ENCODE results near the gene CHD9NB.

Gene CHD9NB

GRCh38 chr16:53087101-53087500 is 34.4 kb upstream of the CHD9NB start:
- no peaks in the 10 kb centered on the region for H3K27me3 ChIP-seq (ENCODE audit: insufficient read depth, poor library complexity, severe bottlenecking)
- no peak for DNase-seq (ENCODE audit: low read depth in 1 of 2, low spot score in 1 of 2)
- TF ChIP-seq, protein P1, sequence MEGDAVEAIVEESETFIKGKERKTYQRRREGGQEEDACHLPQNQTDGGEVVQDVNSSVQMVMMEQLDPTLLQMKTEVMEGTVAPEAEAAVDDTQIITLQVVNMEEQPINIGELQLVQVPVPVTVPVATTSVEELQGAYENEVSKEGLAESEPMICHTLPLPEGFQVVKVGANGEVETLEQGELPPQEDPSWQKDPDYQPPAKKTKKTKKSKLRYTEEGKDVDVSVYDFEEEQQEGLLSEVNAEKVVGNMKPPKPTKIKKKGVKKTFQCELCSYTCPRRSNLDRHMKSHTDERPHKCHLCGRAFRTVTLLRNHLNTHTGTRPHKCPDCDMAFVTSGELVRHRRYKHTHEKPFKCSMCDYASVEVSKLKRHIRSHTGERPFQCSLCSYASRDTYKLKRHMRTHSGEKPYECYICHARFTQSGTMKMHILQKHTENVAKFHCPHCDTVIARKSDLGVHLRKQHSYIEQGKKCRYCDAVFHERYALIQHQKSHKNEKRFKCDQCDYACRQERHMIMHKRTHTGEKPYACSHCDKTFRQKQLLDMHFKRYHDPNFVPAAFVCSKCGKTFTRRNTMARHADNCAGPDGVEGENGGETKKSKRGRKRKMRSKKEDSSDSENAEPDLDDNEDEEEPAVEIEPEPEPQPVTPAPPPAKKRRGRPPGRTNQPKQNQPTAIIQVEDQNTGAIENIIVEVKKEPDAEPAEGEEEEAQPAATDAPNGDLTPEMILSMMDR (IDR thresholded peaks at IDR 0.05; ENCODE audit: insufficient read depth, low read length), result no peak
- no peak for TF ChIP-seq GABPA (IDR thresholded peaks at IDR 0.05; ENCODE audit: low read depth)
- no peak for TF ChIP-seq POLR2AphosphoS5 (IDR thresholded peaks at IDR 0.05; ENCODE audit: low read depth)
- no peak for TF ChIP-seq SPI1 (IDR thresholded peaks at IDR 0.05; ENCODE audit: borderline replicate concordance, low read depth)
- TF ChIP-seq REST (IDR thresholded peaks at IDR 0.05; ENCODE audit: insufficient replicate concordance, low read depth), result no peak
- H3K27ac ChIP-seq (replicated peaks), result no peak overlapping the region
- H3K4me3 ChIP-seq (replicated peaks; ENCODE audit: insufficient read depth, low read length), result no peak overlapping the region

DNA sequence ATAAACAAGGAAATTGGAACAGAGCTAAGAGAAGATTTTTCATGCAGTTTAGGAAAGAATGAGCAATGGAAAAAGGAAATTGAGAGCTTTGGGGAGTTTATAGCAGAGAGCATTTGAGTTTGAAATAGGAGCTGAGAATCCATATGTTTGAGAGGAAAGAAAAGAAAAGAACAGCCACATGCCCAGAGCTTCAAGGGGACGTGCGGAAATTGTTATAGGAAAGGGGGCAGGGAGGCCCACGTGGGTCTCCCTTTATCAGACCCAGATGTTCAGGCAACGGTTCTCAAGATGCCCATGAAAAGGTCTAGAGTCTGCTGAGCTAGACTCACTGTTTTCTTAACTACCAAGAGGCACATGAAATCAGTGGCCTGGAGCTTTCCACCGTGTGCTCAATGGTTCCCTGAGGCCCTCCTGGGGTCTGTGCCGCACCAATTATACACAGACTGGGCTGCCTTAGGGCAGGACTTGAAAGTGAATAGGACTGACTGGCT is 33.3 kb upstream of the CHD9NB start:
- no peak for DNase-seq (ENCODE audit: low read depth in 1 of 2, low spot score in 1 of 2)
- Histone ChIP-seq H3K27me3 (ENCODE audit: insufficient read depth, poor library complexity, severe bottlenecking) (no peaks in the 10 kb centered on the region), H3K27ac (replicated peaks) (no peak overlapping the region), H3K4me3 (replicated peaks; ENCODE audit: insufficient read depth, low read length) (no peak overlapping the region)
- TF ChIP-seq, protein P1 (IDR thresholded peaks at IDR 0.05; ENCODE audit: insufficient read depth, low read length), result no peak
- TF ChIP-seq POLR2AphosphoS5 (IDR thresholded peaks at IDR 0.05; ENCODE audit: low read depth) (no peak), REST (IDR thresholded peaks at IDR 0.05; ENCODE audit: insufficient replicate concordance, low read depth) (no peak), GABPA (IDR thresholded peaks at IDR 0.05; ENCODE audit: low read depth) (no peak), SPI1 (IDR thresholded peaks at IDR 0.05; ENCODE audit: borderline replicate concordance, low read depth) (no peak)

DNA sequence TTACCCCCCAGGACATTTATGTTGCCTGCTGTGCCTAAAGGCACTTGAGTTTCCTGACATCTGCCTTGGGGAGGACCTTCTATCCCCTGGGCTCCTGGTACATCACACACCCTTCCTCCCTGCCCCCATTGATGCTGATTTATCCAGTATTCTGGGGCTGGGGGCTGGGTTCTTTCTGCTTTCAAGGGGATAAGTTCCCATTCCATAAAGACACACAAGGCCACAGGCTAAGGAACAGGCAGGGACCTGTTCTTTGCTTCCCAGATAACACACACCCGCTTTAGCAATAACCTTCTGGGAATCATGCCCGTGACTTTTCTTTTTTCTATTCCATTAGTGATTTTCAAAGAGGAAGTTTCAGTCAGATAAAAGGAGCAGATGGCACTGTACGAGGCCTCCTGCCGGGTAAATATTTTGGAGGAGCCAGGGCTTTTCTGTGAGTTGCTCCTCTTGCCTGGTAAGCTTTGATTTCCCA is 32.7 kb upstream of the CHD9NB start:
- no peak overlapping the region for H3K27ac ChIP-seq (replicated peaks)
- no peak for TF ChIP-seq GABPA (IDR thresholded peaks at IDR 0.05; ENCODE audit: low read depth)
- TF ChIP-seq SPI1 (IDR thresholded peaks at IDR 0.05; ENCODE audit: borderline replicate concordance, low read depth), result no peak
- no peak for TF ChIP-seq REST (IDR thresholded peaks at IDR 0.05; ENCODE audit: insufficient replicate concordance, low read depth)
- TF ChIP-seq, protein P1 (IDR thresholded peaks at IDR 0.05; ENCODE audit: insufficient read depth, low read length), result no peak
- no peak for TF ChIP-seq POLR2AphosphoS5 (IDR thresholded peaks at IDR 0.05; ENCODE audit: low read depth)

More for the DNA sequence above, 32.7 kb upstream of the CHD9NB start:
- Histone ChIP-seq H3K4me3 (replicated peaks; ENCODE audit: insufficient read depth, low read length) (no peak overlapping the region), H3K27me3 (ENCODE audit: insufficient read depth, poor library complexity, severe bottlenecking) (no peaks in the 10 kb centered on the region)
- no peak for DNase-seq (ENCODE audit: low read depth in 1 of 2, low spot score in 1 of 2)
